HG03565 (cell line): ENCODE data around the gene CARD19.
"Not testable (repeated sequence)": the region's sequence is repeated elsewhere in the genome, so short reads cannot be mapped to it uniquely, and the experiment has no call there.

ENCODE experiments used
- ATAC-seq: cut with Tn5 transposase; IDR thresholded peaks from one replicate; pipeline ENCODE4 v1.9.1; 2021; ENCODE audit warnings: mild to moderate bottlenecking, moderate library complexity; ENCODE audit not compliant: unreplicated experiment

The CARD19 gene

DNA sequence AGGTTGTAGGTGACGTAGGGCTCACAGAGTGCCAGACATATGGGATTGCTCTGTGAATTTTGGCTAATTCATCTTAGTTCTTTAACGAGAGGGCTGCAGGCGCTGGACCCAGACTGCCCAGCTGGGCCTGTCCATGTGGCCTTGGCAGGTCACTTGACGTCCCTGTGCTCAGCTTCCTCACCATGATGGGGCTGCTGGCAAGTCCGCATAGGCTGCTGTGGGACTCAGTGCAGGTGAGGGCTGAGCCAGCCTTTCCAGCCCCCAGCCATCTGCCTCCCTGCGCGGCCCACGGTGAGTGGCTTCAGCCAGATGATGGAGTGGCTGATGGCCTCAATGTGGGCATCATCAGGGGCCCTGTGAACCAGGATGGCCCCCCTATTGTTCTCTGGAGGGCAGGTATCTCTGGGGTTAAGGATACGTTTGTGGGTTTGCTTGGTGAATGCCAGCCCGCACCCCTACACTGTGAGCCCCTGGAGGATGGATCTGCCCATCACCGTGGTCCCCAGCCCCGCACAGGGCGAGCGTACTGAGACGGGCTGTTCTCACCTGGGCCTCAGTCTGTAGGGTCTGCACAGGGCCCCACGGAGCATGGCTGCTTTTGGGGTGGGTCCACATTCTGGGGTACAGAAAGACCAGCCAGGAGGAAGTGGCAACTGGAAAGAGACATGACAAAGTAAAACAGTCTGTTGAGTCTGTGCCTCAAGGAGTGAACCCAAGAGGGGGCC is 3.7 kb downstream of the CARD19 start:
- ATAC-seq = no peak

DNA sequence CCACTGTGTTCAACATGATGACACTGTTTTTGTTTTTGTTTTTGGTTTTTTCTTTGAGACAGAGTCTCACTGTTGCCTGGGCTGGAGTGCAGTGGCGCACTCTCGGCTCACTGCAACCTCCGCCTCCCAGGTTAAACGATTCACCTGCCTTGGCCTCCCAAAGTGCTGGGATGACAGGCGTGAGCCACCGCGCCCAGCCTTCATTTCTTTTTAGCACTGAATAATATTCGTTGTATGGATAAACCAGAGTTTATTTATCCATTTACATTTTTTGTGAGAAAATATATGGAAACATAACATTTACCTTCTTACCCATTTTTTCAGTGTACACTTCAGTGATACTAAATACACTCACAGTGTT is 4.2 kb downstream of the CARD19 start:
- no peak for ATAC-seq

DNA sequence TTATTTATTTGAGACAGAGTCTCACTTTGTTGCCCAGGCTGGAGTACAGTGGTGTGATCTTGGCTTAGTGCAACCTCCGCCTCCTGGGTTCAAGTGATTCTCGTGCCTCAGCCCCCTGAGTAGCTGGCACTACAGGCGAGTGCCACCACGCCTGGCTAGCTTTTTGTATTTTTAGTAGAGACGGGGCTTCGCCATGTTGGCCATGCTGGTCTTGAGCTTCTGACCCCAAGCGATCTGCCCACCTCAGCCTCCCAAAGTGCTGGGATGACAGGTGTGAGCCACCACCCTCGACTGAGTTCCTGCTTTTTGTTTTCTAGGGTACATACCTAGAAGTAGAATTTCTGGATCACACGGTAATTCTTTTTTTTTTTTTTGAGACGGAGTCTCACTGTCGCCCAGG is 5.1 kb downstream of the CARD19 start:
- ATAC-seq = not testable (repeated sequence)

DNA sequence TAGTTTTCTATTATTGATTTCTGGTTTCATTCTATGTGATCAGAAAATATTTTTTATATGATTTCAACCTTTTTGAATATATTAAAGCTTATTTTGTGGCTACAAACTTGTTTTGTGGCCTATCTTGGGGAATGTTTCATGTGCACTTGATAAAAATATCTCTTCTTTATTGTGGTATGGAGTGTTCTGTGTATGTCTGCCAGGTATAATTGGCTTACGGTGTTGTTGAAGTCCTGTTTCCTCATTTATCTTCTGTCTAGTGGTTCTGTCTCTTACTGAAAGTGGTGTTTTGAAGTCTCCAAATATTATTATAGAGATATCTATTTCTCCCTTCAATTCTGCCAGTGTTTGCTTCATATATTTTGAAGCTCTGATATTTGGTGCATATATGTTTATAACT is 9.6 kb downstream of the CARD19 start:
- no peak for ATAC-seq

DNA sequence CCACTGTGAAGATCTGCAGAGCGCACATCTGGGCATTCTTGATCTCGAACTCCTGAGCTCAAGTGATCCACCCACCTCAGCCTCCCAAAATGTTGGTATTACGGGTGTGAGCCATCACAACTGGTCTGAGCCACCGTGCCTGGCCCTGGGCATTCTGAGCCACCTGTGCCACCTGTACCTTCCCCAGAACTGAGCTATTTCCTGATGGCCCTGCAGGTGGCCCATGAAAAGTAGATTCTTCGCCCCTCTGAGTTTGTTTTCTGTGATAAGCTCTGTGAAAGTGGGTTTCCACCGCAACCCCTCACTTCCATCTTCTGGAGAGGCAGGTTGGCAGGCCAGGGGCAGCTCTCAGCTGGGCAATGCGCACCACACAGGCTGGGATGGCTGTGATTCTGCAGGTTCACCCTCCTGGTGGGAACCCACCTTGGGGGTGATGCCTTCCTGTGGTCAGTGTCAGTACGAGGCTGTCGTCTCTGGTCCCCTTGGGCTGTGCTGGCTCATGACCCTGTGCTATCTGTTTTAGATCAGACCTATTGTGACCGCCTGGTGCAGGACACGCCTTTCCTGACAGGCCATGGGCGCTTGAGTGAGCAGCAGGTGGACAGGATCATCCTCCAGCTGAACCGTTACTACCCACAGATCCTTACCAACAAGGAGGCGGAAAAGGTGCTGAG is 11.3 kb downstream of the CARD19 start:
- ATAC-seq = no peak

DNA sequence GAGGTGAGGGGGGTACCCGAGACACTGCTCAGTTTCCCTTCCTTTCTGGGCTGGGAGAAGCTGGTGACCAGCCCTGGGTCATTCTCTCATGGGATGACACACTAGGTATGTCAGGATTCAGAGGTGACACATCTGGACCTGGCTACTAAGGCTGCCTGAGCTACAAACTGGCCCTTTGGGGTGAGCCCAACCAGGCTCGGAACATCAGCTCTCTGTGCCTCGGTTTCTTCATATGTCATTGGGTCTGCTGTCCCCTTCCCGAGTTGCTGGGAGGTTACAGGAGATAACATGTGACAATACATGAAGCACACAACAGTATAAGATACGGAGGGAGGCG is 11.8 kb downstream of the CARD19 start:
- no peak for ATAC-seq

DNA sequence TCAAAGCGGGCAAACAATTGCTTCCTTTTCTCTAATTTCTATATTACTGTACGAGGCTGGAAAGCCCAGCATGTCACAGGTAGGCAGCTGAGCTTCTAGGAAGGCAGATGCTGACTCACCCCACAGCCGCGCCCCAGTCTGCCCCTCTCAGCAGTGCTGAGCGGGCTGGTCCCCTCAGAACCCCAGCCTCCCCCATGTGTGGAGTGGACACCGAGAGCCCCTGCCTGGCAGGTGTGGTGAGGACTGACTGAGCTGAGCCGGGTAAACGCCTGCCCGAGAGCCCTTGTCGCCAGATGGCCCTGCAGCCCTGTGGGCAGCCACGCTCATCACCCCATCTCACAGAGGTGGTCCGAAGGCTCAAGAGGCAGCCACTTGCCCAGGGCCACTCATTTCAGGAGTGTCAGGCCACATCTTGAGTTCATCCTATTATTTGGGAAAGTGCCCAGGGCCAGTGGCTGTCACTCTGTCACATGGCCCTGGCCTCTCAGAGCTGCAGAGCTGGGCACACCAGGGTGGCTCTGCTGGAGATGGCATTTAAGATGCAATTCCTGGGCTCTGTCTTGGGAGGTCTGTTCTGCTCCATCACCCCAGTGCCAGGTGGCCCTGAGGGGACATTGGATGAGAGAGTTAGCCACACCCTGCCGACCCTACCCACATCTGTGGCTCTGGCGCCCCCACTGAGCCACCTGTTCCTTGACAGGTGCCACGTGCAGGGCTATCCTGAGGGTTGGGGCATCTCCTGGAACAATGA is 12.4 kb downstream of the CARD19 start:
- no peak for ATAC-seq

DNA sequence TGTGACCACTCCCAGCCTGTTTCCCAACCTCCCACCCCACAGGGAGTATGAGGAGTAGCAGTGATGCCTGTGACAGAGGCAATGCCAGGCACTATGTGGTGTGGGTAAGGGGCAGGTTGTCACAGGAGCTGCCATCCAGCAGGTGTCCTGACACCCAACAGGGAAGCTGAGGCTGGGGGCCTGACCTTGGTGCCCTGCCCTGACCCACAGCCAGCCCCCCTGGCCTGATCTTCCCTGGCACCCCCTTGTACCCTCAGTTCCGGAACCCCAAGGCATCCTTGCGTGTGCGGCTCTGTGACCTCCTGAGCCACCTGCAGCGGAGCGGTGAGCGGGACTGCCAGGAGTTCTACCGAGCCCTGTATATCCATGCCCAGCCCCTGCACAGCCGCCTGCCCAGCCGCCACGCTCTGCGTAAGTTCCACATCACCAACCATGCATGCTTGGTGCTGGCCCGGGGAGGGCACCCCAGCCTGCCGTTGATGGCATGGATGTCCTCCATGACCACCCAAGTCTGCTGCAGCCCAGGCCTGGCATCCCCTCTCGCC is 14.4 kb downstream of the CARD19 start:
- ATAC-seq = no peak

DNA sequence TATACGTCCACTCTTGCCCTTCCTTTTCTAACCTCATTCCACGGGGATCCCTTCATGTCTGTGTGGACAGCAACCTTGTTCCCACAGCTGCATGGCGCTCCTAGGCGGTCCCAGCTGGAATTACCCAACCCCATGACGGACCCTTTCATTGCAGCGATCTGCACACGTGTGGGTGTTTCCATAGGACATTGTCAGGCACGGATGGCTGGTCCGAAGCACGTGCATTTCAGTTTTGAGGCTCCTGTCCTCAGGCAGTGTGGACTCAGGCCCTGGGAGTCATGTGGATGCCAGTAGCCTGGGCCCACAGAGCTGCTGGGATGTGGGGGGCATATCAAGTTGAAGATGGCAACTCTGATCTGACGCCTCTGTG is 15.0 kb downstream of the CARD19 start:
- no peak for ATAC-seq

DNA sequence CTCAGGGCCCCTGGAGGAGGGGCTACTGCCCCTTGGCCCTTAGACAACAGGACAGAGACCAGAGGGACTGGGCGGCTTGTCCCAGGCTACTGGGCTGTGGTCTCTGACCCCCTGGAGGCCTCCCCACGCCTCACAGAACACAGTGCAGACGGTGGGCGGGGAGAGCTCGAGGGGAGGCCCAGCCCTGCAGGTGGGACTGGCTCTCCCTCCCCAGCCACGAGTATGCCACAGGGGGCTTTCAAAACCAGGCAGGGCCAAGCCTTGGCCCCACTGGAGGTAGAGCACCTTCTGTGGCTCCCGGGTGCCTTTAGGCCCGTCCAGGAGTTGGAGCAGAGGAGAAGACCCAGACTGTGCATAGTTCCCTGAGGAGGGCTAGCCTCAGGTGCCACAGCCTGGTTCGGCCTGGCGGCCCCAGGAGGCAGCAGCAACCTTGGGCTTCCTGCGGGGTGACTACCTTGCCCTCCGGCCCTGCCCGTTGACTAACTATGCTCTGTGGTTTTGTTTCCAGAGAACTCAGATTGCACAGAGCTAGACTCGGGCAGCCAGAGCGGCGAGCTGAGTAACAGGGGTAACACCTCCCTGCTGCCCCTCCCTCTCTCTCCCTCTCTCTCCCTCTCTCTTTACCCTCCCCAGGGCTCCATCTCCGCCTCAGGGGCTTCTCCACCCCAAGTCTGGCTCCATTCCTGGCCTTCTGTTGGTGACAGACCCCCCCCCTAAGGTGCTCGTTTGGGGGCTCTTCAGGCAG is 15.5 kb downstream of the CARD19 start:
- no peak for ATAC-seq

DNA sequence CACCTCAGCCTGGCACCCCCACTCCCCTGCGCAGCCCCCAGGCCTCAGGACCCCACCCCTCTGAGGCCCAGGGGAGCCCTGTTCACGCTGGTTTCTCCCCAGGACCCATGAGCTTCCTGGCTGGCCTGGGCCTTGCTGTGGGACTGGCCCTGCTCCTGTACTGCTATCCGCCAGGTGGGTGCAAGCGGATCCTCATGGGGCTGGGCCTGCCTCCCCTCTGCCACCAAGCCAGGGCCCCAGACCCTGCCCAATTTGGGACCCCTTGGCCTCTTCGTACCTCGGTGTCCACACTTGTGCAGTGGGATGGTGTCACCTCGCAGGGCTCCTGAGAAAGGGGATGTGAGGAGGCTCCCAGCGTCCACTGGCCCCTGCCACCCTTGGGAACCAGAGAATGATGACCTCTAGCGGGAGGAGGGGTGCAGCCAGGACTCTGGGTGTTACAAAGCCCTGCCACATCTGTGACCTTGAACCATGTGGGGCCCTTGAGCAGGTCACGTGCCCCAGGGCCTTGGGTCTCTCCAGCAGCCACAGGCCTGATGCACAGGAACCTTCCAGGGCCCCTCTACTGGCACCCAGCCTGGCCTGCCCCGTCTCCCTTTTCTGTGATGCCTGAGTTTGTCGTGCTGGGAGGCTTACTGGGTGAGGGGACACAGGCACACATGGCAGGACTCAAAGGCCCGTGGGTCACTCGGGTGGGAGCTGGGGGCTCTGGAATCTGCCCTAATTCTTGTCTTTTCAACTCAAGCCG is 16.3 kb downstream of the CARD19 start:
- no peak for ATAC-seq

DNA sequence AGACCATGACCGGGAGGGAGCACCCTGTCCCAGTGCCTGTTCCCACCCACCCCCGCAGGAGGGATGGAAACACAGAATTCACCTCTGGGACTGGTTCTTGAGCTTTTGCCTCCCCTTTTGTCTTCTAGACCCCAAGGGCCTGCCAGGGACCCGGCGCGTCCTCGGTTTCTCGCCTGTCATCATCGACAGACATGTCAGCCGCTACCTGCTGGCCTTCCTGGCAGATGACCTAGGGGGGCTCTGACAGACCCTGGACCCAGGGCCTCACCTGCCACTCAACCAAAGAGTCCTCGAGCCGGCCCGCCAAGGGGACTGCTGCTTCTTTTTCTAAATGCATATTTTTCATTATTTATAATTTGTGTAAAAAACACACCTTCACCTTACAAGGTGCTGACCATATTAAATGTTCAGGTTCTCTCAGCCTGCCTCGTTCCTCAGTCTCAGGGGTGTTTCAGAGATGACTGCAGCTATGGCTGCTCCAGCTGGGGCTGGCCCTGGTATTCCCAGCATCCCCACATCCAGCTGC is 16.9 kb downstream of the CARD19 start:
- ATAC-seq = no peak

DNA sequence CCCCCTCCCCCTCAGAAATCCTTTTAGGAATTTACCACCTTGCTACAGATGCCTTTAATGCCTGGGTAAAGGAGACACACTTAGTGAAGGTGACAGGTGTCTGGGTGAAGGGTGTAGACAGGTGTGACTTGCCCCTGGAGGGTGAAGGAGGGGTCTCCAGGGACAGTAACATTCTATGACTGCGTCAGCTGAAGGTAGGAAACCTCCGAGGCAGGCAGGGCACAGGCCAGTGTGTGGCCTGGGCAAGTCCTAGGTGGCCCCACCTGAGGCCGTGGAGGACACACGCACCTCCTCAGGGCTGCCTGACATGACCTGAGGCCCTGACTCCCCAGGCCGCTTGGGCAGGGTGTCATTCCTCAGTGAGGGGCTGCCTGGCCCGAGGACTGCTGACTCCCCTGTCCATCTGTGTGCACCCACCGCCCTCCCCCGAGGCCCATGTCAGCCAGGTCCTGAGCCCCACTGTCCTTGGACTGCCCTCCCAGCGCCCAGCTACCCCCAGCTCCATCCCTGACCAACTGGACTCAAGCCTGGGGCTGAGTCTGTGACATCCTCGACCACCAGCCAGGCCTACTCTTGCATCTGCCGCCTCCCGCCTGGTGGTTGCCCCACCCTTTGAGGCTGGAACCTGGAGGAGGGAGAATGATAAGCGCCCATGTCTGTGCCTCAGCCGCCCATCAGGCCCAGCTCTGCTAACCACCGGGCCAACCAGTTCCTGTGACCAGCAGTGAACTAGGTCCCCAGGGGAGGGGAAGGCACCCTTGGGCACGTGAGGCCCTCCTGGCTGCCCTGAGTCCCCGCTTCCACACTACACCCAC is 18.4 kb downstream of the CARD19 start:
- no peak for ATAC-seq

DNA sequence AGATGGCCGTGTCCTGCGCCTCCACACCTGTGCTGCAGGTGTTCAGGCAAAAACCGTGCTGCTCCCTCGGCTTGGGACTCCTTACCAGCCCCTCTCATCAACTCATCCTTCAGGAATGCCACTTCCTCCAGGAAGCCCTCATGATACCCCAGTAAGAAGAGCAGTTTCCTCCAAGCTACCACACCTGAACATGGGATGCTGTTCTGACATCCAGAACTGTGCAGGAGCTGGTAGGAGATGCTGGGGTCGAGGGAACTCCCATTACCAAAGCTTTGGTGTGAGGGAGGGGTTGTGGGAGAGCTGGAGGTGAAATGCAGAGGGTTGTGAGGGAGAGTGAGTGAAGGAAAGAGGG is 18.9 kb downstream of the CARD19 start:
- no peak for ATAC-seq

DNA sequence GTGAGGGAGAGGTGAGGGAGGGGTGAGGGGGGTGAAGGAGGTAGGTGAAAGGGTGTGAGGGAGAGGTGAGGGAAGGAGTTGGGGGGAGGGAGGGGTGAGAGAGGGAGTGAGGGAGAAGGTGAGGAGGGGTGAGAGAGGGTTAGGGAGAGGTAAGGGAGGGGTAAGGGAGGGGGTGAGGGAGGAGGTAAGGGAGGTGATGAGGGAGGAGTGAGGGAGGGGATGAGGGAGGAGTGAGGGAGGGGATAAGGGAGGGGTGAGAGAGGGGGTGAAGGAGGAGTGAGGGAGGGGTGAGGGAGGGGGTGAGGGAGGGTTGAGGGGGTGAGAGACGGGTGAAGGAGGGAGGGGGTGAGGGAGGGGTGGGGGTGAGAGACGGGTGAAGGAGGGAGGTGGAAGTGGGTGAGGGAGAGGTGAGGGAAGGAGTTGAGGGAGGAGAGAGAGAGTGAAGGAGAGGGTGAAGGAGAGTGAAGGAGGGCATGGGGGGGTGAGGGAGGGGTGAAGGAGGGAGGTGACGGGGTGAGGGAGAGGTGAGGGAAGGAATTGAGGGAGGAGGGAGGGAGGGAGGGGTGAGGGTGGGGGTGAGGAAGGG is 19.6 kb downstream of the CARD19 start:
- ATAC-seq = no peak

DNA sequence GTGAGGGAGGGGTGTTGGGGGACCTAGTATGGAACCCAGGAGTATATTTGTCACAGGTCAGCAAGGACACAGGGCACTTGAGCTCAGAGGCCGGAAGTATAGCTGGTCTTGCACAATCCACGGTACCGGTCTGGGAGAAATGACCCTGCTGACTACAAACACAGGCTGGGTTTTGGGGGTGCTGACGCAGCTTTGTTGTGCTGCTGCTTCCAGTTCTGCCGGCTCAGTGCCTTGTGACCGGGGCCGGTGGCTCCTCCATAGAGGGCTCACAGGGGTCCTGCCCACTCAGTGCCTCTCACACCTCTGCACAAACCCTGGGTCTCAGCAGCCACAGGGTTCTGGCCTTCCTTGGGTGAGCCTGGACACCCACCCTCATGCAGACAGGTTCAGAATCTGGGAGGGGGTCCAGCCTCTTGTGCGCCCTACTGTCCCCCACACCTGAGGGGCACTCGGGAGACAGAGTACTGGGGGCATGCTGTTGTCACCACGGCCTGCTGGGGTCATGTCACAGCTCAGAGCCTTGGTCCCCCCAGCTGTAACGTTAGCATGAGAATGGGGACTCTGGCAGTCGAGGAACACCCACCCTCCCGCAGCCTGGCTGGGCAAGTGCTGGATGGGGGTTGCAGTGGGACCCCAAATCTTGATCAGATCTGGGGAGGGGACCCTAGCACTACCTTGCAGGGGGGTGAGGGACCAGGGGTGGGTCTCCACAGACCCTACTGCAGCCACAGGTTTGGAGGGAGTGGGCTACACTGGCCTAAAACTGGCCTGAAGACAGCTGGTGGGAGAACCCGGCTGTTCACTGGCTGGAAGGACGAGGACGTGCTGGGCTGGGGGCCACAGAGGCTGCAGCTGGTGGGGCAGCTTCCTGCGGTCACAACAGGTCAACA is 20.3 kb downstream of the CARD19 start:
- ATAC-seq = no peak

DNA sequence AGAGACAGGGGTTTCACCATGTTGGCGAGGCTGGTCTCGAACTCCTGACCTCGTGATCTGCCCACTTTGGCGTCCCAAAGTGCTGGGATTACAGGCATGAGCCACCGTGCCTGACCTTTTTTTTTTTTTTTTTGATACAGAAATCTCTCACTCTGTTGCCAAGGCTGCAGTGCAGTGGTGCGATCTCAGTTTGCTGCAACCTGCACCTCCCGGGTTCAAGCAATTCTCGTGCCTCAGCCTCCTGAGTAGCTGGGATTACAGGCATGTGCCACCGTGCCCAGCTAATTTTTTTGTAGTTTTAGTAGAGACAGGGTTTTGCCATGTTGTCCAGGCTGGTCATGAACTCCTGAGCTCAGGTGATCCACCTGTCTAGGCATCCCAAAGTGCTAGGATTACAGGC is 21.5 kb downstream of the CARD19 start:
- not testable (repeated sequence) for ATAC-seq
